ENCODE measurements around the gene TM6SF1.
"Not testable (repeated sequence)": the region's sequence is repeated elsewhere in the genome, so short reads cannot be mapped to it uniquely, and the experiment has no call there.

Gene TM6SF1

DNA sequence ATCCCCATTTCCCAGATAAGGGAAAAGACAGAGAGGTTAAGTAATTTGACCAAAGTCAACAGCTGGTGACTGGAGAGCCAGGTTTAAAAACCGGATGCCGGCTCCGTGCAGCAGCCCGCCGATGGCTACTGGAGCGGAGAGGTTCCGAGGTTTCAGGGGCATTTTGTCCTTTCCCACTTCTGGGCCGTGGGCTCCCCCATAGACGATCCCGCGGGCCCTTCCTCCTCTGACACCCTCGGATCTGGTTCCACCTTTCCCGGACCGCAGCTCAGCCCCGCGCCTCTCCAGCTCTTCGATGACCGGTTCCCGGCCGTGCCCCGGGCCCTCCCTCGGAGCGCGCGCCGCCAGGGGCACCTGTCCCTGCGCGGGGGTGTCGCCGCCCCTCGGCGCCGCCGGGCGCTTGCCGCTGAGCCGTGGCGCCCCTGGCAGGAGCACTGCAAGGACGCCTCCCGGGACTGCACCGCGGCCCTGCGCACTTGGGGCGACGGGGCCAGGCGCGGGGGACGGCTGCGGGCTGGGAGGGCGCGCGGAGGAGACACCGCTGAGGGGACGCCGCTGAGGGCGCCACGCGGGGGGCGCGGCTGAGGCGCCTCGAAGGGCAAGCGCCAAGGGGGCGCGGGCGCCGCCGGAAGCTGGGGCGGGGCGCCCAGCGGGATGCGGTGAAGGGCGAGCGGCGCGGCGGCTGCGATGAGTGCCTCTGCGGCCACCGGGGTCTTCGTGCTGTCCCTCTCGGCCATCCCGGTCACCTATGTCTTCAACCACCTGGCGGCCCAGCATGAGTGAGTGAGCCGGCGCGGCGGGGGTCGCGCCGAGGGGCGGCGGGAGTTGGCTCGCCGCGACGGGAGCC lies at the start of gene TM6SF1:
TSS of gene TM6SF1 (plus strand) at position 652 of the 847 bp plus-strand sequence. CDS start at position 688, 36 bp downstream.
- DNase-seq: no peak

DNA sequence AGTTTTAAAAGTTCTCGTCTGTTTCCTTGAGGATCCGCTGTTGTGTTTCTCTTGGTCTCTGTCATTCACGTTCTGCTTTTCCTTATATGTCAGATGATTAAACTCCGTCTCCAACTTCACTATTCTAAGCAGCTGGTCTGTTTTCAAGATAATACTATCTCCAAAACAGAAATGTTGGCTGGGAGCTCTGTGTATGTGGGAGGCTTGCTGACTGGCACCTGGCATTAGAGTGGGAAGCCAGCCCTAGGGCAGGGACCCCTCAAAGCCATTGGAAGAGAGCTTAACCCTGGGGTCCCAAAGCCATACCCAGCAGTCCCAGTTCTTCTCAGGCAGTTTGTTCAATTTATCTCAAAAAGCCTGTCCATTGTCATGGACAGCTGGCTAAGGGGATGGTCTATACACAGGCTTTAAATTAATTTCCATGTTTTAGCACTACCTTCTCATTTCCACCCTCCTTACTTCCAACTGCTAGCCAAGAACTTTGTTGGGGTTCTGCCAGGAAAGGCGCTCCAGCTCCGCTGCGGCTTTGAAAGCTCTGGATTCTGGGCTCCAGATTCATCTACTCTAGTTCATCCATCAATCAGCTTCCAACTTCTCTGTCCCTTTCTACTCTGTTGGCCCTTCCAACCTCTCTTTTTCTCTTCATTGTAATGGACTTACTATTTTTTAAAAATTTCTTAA lies 49.6 kb upstream of the TM6SF1 start:
- no peak for DNase-seq

DNA sequence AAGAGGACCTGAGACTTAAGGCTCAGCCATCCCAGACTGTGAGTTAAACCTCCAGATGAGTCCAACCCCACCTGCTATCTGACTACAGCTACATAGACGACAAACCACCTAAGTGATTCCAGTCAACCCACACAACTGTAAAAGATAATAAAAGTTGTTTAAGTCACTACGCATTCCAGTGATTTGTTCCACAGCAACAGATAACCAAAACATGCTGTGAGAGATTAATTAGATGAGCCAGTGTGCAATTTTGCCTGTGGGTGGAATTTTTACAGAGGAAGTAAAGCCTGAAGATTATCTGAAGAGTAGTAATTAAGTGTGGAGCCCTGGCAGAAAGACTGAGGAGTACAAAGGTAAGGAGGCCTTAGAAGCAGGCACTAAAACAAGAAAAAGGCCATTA lies 45.8 kb upstream of the TM6SF1 start:
- no peak for DNase-seq

DNA sequence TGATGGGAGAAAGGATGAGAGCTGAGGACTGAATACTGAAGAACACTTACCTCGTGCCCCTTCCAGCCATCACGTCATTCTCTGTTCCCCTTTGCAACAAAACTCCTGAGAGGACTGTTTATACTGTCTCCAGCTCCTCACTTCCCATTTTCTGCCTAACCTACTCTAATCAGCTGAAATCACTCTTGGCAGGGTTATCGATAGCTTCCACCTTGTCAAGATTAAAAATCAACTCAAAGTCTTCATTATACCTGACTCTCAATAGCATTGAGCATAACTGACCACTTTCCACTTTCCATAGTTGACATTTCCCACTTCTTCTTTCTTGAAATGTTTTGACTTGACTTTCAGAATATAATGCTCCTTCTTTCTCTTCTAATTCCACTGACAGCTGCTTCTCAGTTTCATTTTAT lies 44.7 kb upstream of the TM6SF1 start:
- DNase-seq: no peak

DNA sequence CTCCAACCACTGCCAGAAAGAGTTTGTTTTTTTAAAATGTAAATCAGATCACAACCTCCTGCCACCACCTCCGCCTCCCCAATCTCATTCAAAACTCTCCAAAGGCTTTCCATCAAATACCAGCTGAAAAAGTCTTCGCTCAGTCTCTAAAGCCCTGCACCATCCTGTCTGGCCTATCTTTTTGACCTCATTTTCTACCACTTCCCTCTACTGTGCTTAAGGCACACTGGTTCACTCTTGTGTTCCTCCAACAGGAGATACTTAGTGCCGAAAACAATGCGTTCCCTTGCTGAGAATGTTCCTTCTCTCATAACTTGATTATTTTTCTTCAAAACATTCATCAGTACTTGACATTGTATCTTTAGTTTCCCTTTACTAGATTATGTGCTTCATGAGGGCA lies 43.9 kb upstream of the TM6SF1 start:
- no peak for DNase-seq

DNA sequence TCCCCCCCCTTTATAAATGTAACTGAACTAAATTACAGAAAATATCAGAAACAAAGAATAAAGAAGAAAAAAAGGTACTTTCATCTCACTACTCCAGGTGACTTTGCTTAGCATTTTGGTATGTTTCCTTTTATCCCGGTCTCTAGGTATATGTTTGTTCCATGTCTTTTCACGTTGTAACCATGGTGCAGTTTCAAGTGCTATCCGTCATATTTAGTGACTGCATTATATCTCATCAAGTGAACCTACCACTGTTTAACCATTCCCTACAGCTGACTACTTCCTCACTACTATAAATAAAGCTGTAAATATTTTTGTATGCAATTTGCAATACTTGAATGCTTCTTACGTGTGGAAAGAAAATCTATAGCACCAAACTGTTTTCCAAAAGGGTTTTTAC lies 42.6 kb upstream of the TM6SF1 start:
- no peak for DNase-seq

DNA sequence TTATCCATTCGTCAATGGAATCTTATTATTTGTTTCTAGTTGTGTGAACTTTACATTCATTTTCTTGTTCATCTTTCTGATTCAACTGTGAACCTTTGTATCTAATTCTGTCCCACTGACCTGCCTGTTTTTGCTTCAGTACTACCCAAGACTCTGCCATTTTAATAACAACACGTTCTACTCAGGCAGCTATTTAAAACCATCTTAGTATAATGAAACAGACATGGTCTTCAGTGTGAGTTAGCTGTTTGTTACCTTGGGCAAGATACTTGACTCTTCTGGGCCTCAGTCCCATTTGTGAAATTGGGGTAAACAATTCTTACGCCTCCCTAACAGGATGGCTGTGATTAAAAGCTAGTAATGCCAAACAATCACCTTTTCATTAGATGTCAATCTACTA lies 42.0 kb upstream of the TM6SF1 start:
- no peak for DNase-seq

DNA sequence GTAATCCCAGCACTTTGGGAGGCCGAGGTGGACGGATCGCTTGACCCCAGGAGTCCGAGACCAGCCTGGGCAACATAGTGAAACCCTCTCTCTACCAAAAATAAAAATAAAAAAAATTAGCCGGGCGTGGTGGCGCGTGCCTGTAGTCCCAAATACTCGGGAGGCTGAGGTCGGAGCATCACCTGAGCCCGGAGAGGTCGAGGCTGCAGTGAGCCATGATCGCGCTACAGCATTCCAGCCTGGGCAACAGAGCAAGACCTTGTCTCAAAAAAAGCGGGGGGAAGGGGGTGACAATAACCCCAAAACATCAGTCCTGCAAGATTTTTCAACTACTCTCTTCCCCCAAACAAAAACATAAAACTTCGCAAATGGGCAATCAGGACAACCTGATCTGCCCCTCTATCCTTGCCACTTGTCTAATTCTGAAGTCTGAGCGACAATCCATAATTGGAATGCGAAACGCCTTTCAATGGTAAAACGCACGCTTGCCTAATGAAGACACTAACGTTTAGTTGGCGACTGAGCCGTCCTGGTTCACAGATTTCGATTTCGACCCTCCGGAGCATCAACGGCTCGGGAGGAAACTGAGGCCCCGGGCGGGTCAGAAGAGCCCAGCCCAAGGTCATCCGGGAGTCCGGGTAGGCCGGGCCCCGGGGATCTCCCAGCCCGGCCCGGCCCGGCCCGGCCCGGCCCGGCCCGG lies 41.3 kb upstream of the TM6SF1 start:
- no peak for DNase-seq

DNA sequence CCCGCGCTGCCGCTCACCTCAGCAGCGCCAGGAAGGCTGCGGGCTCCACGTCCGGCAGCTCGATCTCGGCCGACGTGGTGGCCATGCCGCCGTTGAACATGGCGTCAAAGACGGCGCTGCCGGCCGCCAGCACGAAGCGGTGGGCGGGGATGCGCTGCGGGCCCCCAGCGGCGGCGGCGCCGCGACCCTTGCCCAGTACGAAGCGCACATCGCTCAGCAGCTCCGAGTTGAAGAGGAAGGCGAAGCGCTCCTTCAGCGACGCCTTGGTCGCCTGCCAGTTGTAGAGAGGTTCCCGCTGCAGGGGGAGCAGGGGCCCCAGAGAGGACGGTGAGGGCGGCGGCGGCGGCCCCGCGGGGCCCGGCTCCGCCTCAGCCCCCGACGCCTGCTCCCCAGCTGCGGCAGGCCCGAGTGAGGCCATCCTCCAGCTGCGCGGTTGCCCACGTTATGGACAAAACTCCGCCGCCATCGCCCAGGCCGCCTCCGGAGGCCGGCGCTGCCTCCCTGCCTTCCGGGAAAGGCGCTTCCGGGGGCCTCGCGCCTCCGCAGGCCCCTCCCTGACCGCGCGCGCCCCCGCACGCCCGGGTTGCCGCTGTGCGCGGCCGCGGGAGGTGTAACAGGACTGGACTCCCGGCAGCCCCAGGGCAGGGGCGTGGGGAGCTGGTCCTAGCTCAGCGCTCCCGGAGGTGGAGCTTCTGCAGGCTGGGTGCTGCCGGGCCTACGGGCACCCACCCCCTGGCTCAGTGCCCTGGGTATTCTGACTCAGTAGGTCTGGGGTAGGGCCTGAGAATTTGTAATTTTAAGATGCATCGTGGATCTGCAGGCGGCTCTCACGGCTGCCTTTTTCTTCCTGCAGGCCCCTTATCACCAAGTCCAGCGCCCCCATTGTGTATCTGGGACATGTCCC lies 40.5 kb upstream of the TM6SF1 start, which contains the start of gene BTBD1:
TSS of gene BTBD1 (minus strand) at position 519 of the 904 bp plus-strand sequence. CDS start at position 418, 101 bp downstream.
- peak; percentile 78 for DNase-seq

DNA sequence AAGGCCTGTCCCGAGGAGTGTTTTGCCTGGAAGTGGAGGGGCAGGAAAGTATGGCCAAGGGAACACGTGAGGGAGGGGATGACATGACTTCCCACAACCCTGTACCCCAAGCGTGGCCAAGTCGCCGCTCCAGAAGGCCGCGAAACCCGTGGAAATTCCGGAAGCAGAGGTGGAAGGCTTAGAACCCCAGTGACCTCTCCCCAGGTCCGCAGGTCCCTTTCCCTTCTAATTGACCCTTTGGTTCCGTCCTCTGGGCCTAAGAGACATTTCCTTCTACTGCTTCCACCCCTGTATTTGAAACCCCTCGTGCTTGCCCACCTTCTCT lies 39.8 kb upstream of the TM6SF1 start:
- no peak for DNase-seq

DNA sequence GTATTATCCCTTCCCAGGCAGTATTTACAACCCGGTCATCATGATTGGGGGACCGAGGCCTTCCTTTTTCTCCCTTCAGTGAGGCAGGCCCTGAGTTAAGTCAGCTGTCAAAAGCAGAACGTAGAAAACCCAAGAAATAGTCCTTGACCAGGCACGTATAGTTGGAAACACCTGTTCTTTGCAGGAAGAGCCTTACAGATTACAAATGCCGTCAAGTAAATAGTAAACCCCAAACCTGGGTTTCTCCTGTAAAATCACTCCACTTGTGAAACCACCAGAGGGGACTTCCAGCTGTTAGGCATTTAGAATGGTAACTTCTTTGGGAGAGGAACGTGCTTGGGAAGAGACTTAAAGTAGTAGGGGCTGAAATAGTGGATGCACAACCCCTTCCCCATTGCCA lies 39.4 kb upstream of the TM6SF1 start:
- DNase-seq: no peak

DNA sequence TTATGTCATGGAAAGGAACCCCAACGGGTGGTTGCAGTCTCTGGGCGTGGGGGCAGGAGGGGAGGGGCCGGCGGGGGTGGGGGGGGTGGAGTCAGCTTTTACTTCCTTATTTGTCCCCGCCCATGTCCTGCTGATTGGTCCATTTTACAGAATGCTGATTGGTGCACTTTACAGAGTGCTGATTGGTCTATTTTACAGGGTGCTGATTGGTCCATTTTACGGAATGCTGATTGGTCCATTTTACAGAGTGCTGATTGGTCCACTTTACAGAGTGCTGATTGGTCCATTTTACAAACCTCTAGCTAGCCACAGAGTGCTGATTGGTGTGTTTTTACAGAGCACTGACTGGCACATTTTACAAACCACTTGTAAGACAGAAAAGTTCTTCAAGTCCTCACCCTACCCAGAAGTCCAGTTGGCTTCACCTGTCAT lies 38.2 kb upstream of the TM6SF1 start:
- not testable (repeated sequence) for DNase-seq

DNA sequence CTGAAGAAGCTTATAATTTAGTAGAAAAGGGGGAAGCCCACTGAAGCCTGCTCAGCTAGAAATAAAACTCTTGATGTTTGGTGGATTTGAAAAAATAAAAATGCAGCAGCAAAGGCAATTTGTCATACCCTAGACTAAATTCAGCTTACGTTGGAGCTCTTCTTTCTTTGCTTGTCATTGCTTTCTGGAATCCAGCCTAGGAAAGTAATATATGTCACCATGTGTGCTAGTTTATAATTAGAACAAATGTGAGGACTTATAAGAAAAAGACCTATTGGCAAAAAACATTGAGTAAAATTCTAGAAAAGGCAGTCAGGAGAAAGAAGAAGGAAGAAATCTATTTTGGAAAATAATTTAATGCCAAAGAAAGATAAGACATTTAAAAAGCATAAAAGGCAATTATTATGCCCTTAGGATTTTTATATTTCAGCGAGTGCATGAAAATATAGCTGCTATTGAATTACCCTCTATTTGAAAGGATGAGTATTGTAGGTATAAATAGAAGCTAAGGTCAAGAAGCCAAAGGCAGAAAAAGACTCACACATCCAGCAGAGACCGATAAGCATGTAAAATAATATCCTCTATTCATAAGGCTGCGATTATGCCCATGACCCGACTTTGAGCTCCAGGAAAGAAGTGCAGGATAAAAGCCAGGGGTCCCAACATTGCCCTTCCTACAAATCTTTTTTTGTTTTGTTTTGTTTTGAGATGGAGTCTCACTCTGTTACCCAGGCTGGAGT lies 29.8 kb upstream of the TM6SF1 start:
- no peak for DNase-seq

DNA sequence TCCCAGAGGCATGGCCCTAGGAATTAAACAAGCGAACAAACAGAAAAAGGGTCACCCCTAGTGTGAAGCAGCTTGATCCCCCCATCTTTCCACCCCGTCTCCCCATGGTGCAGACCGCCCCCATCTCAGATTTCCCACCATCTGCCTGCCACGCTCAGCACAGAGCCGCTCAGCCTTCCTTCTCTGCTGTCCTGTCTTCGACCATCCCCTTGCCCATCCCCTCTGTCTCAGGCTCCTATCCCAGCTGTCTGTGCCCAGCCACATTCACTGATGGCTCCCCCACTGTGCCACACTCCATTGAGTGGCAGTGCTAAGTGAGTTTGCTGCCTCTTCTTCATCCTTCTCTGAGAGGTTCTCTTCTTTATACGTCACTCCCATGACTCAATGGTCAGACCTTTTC lies 28.7 kb upstream of the TM6SF1 start:
- DNase-seq: no peak

DNA sequence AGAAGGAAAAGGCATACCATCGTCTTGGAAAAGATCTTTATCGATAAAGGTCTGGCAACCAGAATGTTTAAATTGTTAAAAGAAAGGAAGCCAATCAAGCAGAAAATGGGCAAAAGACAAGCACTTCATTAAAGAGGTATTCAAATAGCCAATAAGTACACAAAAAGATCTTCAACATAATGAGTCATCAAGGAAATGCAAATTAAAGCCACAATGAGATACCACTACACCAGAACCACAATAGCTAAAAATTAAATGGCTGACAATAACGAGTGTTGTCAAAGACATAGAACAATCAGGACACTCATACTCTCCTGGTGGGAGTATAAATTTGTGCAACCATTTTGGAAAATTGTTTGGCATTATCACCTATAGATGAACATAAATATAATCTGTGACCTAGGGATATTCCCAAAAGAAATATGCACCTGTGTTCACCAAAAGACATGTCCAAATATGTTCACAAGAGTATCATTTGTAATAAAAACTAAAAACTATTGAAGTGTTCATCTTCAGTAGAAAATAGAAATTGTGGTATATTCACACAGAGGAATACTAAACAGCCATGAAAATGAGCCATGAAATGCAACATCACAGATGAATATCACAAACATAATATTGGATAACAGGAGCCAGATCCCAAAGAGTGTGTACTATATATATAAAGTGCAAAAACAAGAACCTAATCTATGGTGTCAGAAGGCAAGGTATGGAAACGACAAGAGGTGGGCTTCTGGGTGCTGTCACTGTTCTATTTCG lies 26.0 kb upstream of the TM6SF1 start:
- DNase-seq: no peak

DNA sequence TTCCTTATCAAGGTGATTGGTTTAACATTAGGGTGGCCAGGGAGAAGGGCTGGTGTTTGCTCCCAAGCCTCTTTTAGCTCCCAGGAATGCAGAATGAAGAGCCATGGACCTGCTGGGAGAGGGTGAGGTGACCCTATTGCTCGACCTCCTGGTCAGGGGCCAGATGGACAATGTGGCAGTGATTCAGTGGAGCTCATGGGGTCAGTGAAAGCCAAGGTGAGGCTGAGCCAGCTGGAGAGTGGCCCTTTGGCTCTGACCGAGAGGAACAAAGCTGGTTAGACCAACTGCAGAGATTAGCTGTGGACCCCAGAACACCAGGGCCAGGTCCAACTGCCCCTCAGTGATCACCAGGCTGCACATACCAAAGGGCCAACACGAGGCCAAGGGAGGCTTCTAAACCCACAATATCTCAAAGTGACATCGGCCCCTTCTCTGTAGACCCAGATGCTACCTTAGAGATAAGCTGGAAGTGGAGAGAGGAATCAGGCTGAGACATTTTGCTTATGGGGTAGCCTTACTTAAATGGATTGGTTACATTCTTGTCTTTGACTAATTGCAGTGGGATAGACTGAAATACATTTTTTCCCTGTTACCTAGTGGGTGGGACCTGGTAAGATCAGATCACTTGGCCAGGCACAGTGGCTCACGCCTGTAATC lies 24.6 kb upstream of the TM6SF1 start:
- DNase-seq: no peak

DNA sequence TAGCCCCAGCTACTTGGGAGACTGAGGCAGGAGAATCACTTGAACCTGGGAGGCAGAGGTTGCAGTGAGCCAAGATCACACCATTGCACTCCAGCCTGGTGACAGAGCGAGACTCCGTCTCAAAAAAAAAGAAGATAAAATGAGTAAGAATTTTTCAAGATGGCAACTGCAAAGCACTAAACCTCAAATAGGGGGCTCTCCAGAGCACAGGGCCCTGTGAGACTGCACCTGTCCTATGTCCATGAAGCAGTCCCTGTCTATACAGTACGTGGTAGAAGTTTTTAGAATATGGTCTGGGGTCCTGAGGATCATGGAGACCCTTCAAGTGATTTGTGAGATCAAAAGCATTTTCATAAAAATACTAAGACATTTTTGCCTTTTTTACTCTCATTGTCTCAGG lies 22.0 kb upstream of the TM6SF1 start:
- DNase-seq: not testable (repeated sequence)

DNA sequence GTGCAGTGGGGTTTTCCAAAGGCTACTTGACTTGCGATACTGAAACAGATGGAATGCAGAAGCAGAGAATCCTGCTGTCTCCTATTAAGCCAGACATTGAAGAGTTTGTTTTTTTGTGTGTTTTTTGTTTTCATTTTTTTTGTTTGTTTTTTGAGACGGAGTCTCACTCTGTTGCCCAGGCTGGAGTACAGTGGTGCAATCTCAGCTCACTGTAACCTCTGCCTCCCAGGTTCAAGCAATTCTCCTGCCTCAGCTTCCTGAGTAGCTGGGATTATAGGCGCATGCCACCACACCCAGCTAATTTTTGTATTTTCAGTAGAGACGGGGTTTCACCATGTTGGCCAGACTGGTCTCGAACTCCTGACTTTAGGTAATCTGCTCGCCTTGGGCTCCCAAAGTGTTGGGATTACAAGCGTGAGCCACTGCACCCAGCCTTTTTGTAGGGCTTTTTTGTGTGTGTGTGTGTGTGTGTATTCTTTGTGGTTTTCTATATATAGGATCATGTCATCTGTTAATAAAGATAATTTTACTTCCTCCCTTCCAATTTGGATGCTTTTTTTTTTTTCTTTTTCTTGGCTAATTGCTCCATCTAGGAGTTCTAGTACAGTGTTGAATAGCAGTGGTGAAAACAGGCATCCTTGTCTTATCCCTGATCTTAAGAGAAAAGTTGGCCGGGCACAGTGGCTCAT lies 21.4 kb upstream of the TM6SF1 start:
- not testable (repeated sequence) for DNase-seq

DNA sequence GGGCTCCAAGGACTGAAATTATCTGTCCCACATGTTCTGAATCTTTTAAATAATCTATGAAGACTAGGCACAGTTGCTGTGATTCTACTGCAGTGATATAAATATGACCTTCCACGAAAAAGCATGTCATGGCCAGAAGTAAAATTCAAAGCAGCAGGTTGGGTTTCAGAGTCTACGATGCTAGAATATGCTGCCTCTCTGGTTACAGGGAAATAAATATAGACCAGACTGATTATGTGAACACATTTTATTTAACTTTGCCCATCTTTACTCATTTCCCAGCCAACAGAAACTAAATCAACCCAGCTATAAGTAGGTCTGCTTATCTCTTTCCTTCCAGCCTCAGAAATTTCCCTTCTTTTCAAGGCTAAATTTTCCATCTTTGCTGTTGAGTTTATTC lies 19.9 kb upstream of the TM6SF1 start:
- DNase-seq: no peak

DNA sequence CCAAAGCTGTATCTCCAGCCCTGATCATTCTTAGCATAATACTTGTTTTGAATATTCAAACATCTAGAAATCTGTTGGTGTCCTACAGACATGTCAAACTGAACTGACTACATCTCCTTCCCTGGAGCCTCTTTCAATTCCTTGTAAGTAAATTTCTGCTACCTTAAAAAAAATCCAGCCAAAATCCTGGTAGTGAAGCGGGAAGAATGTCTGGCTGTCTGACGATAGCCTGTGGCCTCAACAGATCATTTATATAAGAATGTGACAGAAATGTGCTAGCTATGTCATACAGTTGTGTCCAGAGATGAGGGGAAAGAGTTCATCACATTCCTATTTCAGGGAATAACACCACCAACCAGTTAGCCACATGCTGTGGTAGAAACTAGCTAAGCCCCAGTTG lies 18.6 kb upstream of the TM6SF1 start:
- no peak for DNase-seq
